ENCODE results near the gene ERGIC2. TPM values are rescaled to one million over a fixed set of nuclear protein-coding genes. Genes with fewer than 3 reads are reported as not detected.

Gene ERGIC2
- total and polyA plus RNA-seq, 2 of the 13 experiments (the other 11 are each of a cell fraction or from before 2014, with no cell fraction given) = 32.6 to 73.5 TPM

DNA sequence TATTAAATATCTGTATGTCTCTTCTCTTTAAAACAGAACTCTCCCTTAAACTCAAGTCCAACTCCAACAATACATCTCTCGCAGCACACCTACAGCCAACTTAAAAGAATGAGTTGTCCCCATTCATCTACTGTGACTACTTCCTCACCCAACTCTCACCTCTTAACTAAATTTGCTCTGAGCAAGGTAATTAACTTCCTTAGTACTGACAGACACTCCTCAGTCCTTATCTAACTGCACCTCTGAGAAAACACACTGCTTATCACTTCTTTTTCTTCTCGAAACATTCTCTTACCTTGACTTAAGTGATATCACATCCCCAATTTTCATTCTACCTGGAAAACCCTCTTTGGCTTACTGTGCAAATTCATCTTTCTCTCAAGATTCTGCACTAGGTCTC is 7.0 kb downstream of the ERGIC2 start (continued):
- TF ChIP-seq ZNF788 (CRISPR knock-in tag; IDR thresholded peaks at IDR 0.05; ENCODE audit: borderline replicate concordance) (no peak), NR3C1 (CRISPR knock-in tag; IDR thresholded peaks at IDR 0.05) (no peak), U2AF1 (optimal IDR thresholded peaks at IDR 0.05; ENCODE audit: low read depth, low read length) (no peak)
- TF ChIP-seq, protein P1, sequence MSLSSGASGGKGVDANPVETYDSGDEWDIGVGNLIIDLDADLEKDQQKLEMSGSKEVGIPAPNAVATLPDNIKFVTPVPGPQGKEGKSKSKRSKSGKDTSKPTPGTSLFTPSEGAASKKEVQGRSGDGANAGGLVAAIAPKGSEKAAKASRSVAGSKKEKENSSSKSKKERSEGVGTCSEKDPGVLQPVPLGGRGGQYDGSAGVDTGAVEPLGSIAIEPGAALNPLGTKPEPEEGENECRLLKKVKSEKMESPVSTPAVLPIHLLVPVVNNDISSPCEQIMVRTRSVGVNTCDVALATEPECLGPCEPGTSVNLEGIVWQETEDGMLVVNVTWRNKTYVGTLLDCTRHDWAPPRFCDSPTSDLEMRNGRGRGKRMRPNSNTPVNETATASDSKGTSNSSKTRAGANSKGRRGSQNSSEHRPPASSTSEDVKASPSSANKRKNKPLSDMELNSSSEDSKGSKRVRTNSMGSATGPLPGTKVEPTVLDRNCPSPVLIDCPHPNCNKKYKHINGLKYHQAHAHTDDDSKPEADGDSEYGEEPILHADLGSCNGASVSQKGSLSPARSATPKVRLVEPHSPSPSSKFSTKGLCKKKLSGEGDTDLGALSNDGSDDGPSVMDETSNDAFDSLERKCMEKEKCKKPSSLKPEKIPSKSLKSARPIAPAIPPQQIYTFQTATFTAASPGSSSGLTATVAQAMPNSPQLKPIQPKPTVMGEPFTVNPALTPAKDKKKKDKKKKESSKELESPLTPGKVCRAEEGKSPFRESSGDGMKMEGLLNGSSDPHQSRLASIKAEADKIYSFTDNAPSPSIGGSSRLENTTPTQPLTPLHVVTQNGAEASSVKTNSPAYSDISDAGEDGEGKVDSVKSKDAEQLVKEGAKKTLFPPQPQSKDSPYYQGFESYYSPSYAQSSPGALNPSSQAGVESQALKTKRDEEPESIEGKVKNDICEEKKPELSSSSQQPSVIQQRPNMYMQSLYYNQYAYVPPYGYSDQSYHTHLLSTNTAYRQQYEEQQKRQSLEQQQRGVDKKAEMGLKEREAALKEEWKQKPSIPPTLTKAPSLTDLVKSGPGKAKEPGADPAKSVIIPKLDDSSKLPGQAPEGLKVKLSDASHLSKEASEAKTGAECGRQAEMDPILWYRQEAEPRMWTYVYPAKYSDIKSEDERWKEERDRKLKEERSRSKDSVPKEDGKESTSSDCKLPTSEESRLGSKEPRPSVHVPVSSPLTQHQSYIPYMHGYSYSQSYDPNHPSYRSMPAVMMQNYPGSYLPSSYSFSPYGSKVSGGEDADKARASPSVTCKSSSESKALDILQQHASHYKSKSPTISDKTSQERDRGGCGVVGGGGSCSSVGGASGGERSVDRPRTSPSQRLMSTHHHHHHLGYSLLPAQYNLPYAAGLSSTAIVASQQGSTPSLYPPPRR (CRISPR knock-in tag; IDR thresholded peaks at IDR 0.05; ENCODE audit: borderline replicate concordance) = no peak
- TF ChIP-seq, protein P2, sequence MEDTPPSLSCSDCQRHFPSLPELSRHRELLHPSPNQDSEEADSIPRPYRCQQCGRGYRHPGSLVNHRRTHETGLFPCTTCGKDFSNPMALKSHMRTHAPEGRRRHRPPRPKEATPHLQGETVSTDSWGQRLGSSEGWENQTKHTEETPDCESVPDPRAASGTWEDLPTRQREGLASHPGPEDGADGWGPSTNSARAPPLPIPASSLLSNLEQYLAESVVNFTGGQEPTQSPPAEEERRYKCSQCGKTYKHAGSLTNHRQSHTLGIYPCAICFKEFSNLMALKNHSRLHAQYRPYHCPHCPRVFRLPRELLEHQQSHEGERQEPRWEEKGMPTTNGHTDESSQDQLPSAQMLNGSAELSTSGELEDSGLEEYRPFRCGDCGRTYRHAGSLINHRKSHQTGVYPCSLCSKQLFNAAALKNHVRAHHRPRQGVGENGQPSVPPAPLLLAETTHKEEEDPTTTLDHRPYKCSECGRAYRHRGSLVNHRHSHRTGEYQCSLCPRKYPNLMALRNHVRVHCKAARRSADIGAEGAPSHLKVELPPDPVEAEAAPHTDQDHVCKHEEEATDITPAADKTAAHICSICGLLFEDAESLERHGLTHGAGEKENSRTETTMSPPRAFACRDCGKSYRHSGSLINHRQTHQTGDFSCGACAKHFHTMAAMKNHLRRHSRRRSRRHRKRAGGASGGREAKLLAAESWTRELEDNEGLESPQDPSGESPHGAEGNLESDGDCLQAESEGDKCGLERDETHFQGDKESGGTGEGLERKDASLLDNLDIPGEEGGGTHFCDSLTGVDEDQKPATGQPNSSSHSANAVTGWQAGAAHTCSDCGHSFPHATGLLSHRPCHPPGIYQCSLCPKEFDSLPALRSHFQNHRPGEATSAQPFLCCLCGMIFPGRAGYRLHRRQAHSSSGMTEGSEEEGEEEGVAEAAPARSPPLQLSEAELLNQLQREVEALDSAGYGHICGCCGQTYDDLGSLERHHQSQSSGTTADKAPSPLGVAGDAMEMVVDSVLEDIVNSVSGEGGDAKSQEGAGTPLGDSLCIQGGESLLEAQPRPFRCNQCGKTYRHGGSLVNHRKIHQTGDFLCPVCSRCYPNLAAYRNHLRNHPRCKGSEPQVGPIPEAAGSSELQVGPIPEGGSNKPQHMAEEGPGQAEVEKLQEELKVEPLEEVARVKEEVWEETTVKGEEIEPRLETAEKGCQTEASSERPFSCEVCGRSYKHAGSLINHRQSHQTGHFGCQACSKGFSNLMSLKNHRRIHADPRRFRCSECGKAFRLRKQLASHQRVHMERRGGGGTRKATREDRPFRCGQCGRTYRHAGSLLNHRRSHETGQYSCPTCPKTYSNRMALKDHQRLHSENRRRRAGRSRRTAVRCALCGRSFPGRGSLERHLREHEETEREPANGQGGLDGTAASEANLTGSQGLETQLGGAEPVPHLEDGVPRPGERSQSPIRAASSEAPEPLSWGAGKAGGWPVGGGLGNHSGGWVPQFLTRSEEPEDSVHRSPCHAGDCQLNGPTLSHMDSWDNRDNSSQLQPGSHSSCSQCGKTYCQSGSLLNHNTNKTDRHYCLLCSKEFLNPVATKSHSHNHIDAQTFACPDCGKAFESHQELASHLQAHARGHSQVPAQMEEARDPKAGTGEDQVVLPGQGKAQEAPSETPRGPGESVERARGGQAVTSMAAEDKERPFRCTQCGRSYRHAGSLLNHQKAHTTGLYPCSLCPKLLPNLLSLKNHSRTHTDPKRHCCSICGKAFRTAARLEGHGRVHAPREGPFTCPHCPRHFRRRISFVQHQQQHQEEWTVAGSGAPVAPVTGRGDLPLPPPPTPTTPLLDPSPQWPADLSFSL (CRISPR knock-in tag; IDR thresholded peaks at IDR 0.05) = no peak

Data from HepG2 (cell line).